Vagina (tissue), 2 donors: Measurements from ENCODE around the gene CEACAM21. TPM values are rescaled to one million over a fixed set of nuclear protein-coding genes. Genes with fewer than 3 reads are reported as not detected.

ENCODE experiments used
- DNase-seq, 2 donors: peaks; one replicate each; pipeline ENCODE4 v3.0.0-alpha.2; 2017; ENCODE audit errors: extremely low spot score in 2 of 2
- H3K27ac ChIP-seq: fragments of 200-600 bp; sonication (generic); one replicate; pipeline ENCODE4 v1.5.1; 2019
- H3K27me3 ChIP-seq: fragments of 200-600 bp; sonication (generic); one replicate; pipeline ENCODE4 v1.5.1; 2019
- H3K36me3 ChIP-seq, 2 donors: fragments of 200-600 bp; sonication (generic); one replicate each; pipeline ENCODE4 v1.5.1; 2017 to 2019
- H3K4me1 ChIP-seq: fragments of 200-600 bp; sonication (generic); one replicate; pipeline ENCODE4 v1.5.1; 2019
- H3K4me3 ChIP-seq, 2 donors: fragments of 200-600 bp; sonication (generic); 1 replicate in 1 of 2; 2 replicates in 1 of 2; pipeline ENCODE4 v1.5.1; 2016 to 2019
- H3K9me3 ChIP-seq: fragments of 200-600 bp; sonication (generic); one replicate; pipeline ENCODE4 v1.5.1; 2019
- POLR2A ChIP-seq, 2 donors: fragments of 450-650 bp; IDR thresholded peaks; one replicate each; pipeline ENCODE4 v1.6.1; 2017; ENCODE audit warnings: antibody characterized with exemption in 2 of 2, mild to moderate bottlenecking in 2 of 2, moderate library complexity in 2 of 2
- POLR2AphosphoS5 ChIP-seq, 2 donors: sonication (generic); formaldehyde crosslinking; IDR thresholded peaks; one replicate each; pipeline ENCODE4 v1.9.0; 2017; ENCODE audit warnings: antibody characterized with exemption in 2 of 2, mild to moderate bottlenecking in 2 of 2, low read depth in 1 of 2; ENCODE audit not compliant: insufficient read depth in 1 of 2
- intact Hi-C: fragments of 100-400 bp; cut with DNase I; formaldehyde crosslinking; loops from one replicate; pipeline ENCODE4 v1.15.1; 2023
- total RNA-seq: library from RNA; depleted of rRNA; stranded (reverse); fragments of >200 nt; gene quantifications from one replicate; pipeline ENCODE4 v1.2.3, GENCODE V29; 2016
- TF ChIP-seq, protein P1 (sequence below), 3 experiments: fragments of 450-650 bp in 2 of 3; fragments of 200-600 bp in 1 of 3; sonication (generic) in 1 of 3; IDR thresholded peaks; one replicate each; pipeline ENCODE4 v1.5.1; 2017 to 2019; ENCODE audit warnings: antibody characterized with exemption in 3 of 3, mild to moderate bottlenecking in 2 of 3, moderate library complexity in 2 of 3

The CEACAM21 gene
- total RNA-seq, 1 donor from 2014 or later, result not detected

- no peaks in the 10 kb centered on the region for H3K36me3 ChIP-seq
- TF ChIP-seq POLR2AphosphoS5 (IDR thresholded peaks at IDR 0.05; ENCODE audit: insufficient read depth in 1 of 2, low read depth in 1 of 2) (no peak), POLR2A (IDR thresholded peaks at IDR 0.05) (no peak)
- TF ChIP-seq, protein P1, sequence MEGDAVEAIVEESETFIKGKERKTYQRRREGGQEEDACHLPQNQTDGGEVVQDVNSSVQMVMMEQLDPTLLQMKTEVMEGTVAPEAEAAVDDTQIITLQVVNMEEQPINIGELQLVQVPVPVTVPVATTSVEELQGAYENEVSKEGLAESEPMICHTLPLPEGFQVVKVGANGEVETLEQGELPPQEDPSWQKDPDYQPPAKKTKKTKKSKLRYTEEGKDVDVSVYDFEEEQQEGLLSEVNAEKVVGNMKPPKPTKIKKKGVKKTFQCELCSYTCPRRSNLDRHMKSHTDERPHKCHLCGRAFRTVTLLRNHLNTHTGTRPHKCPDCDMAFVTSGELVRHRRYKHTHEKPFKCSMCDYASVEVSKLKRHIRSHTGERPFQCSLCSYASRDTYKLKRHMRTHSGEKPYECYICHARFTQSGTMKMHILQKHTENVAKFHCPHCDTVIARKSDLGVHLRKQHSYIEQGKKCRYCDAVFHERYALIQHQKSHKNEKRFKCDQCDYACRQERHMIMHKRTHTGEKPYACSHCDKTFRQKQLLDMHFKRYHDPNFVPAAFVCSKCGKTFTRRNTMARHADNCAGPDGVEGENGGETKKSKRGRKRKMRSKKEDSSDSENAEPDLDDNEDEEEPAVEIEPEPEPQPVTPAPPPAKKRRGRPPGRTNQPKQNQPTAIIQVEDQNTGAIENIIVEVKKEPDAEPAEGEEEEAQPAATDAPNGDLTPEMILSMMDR (IDR thresholded peaks at IDR 0.05), result no peak
- H3K9me3 ChIP-seq, result no peaks in the 10 kb centered on the region
- no peaks in the 10 kb centered on the region for H3K4me1 ChIP-seq
- no peak for DNase-seq
- no peak overlapping the region for H3K27ac ChIP-seq
- no peak overlapping the region for H3K4me3 ChIP-seq
- no peaks in the 10 kb centered on the region for H3K27me3 ChIP-seq
- intact Hi-C loops, result no loop called here
Observed at GRCh38 chr19:41548047-41548446, 27.9 kb upstream of the CEACAM21 start.

DNA sequence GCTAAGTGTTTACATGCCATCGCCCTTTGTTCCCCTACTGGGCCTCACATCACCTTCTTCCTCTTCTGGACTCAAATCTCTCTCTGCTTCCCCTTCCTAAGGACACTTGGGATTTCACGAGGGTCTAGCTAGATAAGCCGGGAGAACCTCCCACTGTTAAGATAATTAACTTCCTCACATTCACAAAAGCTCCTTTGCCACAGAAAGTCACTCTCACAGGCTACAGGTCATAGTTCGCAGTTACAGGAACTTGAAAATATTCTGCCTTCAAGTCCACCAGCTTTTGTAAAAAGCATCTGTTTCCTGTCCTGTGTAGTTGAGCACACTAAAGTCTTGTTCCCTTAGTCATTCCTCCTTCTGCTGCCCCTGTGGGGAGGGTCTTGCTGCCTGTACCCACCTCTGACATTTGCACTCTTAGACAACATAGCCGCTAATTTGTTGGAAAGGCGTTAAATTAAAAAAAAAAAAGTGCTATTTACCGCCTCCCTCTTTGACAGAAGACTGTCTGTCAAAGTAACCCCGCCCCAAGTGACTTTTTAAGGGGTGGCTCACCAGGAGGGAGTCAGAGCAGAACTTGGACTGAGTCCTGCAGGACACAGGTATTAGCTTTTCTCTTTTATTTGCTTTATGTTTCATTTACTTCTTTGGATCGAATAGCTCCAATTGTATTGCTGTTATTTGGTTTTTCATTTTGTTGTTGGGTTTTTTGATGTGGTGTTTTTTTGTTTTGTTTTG lies 26.8 kb upstream of the CEACAM21 start:
- peak overlapping the region in 1 of 2 donors; percentile 24 for H3K4me3 ChIP-seq
- H3K27me3 ChIP-seq, result no peaks in the 10 kb centered on the region
- DNase-seq, result no peak
- intact Hi-C loops, result no loop called here
- no peaks in the 10 kb centered on the region for H3K4me1 ChIP-seq
- H3K27ac ChIP-seq, result peak overlapping the region; percentile 44
- no peaks in the 10 kb centered on the region for H3K9me3 ChIP-seq
- TF ChIP-seq POLR2A (IDR thresholded peaks at IDR 0.05) (peak in 1 of 2 donors; percentile 38), POLR2AphosphoS5 (IDR thresholded peaks at IDR 0.05; ENCODE audit: insufficient read depth in 1 of 2, low read depth in 1 of 2) (peak in 1 of 2 donors; percentile 23)
- TF ChIP-seq, protein P1 (IDR thresholded peaks at IDR 0.05), result no peak
- no peaks in the 10 kb centered on the region for H3K36me3 ChIP-seq

DNA sequence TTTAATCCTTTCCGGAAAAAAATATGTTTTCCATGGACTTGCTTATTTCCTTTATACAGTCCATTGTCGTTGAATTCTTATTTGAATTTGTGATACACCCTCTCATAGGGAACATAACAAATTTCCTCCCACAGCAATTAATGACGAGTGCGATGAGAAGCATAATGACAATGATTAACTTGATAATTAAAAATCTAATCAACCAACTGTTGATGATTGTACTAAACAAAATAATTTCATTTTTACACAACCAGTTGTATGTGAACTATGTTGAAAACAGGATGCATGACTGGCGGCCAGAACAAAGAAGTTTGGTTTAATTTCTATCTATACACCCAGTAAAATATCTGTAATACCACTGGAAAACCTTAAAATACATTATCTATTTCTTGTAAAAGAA lies 26.1 kb upstream of the CEACAM21 start:
- intact Hi-C loops, result loop anchor here (10.0 kb wide), 1 partner anchor 95 kb away; no protein-coding TSS in a partner anchor
- Histone ChIP-seq H3K27me3 (no peaks in the 10 kb centered on the region), H3K36me3 (no peaks in the 10 kb centered on the region), H3K27ac (peak overlapping the region; percentile 7), H3K4me3 (peak overlapping the region in 1 of 2 donors; percentile 24), H3K4me1 (no peaks in the 10 kb centered on the region), H3K9me3 (no peaks in the 10 kb centered on the region)
- no peak for DNase-seq
- TF ChIP-seq POLR2AphosphoS5 (IDR thresholded peaks at IDR 0.05; ENCODE audit: insufficient read depth in 1 of 2, low read depth in 1 of 2) (no peak), POLR2A (IDR thresholded peaks at IDR 0.05) (no peak)
- TF ChIP-seq, protein P1 (IDR thresholded peaks at IDR 0.05), result no peak

- no peak for TF ChIP-seq POLR2A (IDR thresholded peaks at IDR 0.05)
- no peak for TF ChIP-seq POLR2AphosphoS5 (IDR thresholded peaks at IDR 0.05; ENCODE audit: insufficient read depth in 1 of 2, low read depth in 1 of 2)
- TF ChIP-seq, protein P1 (IDR thresholded peaks at IDR 0.05), result no peak
- peak overlapping the region; percentile 27 for H3K27ac ChIP-seq
- no peaks in the 10 kb centered on the region for H3K27me3 ChIP-seq
- no peaks in the 10 kb centered on the region for H3K9me3 ChIP-seq
- H3K36me3 ChIP-seq, result no peaks in the 10 kb centered on the region
- H3K4me1 ChIP-seq, result no peaks in the 10 kb centered on the region
- no peak for DNase-seq
- H3K4me3 ChIP-seq, result no peak overlapping the region
- intact Hi-C loops, result loop anchor here (10.0 kb wide), 1 partner anchor 96 kb away; no protein-coding TSS in a partner anchor
Observed at GRCh38 chr19:41551212-41551610, 24.8 kb upstream of the CEACAM21 start.

DNA sequence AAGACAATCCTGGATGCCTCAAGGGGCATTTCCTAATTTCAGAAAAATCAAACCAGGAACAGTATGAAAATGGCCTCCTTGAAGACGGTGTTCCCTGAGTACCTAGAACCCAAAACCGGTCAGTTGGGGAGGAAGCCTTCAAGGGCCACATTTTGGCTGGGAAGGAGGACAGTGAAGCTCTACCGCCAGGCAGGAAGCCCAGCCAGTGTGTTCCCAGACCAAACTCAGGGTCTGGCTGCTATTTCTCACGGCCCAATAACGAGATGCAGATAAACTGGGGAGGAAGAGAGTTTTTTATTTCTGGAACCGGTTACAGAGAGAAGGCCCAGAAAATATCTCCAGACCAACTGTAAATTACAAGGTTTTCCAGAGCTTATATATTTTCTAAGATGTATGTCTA lies 24.3 kb upstream of the CEACAM21 start:
- H3K27me3 ChIP-seq, result no peaks in the 10 kb centered on the region

More for the DNA sequence above, 24.3 kb upstream of the CEACAM21 start:
- TF ChIP-seq, protein P1 (IDR thresholded peaks at IDR 0.05), result no peak
- TF ChIP-seq POLR2A (IDR thresholded peaks at IDR 0.05) (no peak), POLR2AphosphoS5 (IDR thresholded peaks at IDR 0.05; ENCODE audit: insufficient read depth in 1 of 2, low read depth in 1 of 2) (no peak)
- intact Hi-C loops, result loop anchor here (10.0 kb wide), 1 partner anchor 97 kb away; no protein-coding TSS in a partner anchor
- no peaks in the 10 kb centered on the region for H3K9me3 ChIP-seq
- no peak for DNase-seq
- H3K27ac ChIP-seq, result peak overlapping the region; percentile 27
- no peaks in the 10 kb centered on the region for H3K36me3 ChIP-seq
- no peak overlapping the region for H3K4me3 ChIP-seq
- H3K4me1 ChIP-seq, result no peaks in the 10 kb centered on the region
